GM19438 (cell line): ENCODE measurements around the gene TECTB.

Experiments used
- ATAC-seq: cut with Tn5 transposase; IDR thresholded peaks from one replicate; pipeline ENCODE4 v1.9.1; 2021; ENCODE audit warnings: low read depth; ENCODE audit not compliant: unreplicated experiment

TECTB gene

DNA sequence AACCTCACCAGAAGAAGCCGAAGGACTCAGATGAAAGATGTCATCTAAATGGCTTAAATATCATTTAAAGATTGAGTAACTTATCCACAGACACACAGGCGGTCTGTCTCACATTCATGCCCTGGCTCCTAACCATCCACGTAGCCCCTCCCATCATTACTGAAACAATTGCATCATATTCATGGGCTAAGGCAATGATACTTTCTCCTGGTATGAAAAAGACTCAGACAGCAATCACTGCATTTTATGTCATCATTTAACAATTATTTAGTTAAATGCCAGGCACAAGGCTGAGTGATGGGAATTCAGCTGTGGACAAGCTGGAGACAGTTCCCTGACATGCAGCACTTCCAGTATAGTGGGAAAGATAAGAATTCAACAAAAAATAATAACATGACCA lies 11.2 kb upstream of the TECTB start:
- ATAC-seq, result no peak

DNA sequence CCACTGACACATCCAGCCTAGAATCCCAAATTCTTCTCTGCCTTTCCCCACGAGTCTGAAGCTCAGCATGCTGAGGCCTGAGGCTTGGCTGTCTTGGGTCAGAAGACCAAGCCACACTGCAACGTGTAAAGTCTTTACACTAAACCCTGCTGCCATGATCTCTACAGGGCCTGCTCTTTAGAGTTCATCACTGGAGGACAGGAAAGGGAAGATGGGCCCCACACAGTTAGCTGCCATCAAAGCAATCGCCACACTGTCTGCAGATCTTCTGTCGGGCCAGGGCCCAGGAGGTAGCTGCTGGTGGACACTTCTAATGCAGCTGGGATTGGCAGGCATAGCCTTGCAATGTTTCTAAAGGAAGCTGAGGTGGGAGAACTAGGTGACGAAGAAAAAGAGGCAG lies 8.4 kb upstream of the TECTB start:
- ATAC-seq, result no peak

DNA sequence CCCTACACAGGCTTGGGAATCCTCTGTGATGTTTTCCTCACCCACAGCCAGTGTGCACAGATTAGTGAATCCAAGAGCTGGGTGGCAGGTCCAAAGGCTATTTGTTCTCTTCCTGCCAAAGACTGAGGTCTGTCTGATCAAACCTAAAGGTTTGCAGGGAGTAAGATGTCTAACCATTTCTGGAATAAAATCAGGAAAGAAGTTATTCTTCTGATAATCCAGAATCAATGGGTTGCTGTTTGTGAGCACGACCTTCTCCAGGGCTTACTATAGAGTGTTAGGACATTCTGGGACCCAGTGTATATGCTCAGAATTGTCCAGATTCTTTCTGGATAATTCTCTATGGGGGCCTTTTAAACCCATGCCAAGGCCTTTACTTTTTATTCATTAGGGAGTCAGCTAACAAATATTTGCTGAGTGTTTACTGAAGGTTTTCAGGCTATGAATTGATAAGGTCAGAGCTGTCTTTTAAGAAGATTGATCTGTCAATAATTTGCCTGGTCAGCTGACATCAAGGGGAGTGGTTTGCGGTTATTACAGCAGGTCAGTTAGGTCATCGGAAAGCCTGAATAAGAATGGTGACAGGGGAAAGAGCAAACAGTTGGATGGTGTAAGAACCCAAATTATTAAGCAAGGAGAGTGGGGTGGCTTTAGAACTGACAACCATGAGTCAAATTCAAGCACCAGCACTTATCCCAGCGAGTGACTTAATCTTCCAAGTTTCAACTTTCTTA lies 7.5 kb upstream of the TECTB start:
- no peak for ATAC-seq

DNA sequence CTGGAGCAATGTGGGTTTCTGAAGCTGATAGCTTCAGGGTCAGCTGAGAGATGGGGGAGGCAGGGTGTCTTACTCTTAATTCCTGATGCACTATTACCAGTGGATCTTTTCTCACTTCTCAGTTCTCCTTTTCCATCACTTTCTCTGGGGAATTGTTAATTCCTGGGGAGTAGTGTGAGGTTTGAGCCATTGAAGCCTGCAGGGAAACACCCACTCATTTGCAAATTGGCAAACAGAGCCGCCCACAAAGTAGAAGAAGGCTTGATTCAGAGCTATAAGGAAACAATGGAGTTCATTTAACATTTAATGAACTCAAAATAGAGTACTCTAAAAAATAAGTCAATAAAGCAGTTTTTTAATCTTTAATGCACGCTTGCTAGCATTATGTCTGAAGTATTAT lies 4.3 kb upstream of the TECTB start:
- no peak for ATAC-seq

DNA sequence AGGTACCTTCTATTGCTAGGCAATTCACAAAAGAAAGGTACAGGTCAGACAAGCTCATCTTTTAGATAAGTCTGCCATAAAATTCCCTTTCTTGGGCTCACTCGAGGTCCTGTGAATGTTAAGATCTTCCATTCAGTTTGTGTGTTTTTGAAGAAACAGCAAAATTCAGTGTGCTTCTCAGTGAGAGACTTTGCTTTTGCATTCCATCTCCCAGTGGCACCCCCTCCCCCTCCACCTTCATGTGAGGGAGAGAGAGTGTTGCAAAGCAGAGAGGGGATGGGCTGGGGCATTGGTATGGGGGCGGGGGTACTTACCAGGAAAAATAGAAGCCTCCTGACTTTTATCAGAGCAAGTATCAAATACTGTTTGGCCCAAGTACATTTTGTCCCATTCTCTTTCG lies 3.8 kb upstream of the TECTB start:
- ATAC-seq, result no peak

DNA sequence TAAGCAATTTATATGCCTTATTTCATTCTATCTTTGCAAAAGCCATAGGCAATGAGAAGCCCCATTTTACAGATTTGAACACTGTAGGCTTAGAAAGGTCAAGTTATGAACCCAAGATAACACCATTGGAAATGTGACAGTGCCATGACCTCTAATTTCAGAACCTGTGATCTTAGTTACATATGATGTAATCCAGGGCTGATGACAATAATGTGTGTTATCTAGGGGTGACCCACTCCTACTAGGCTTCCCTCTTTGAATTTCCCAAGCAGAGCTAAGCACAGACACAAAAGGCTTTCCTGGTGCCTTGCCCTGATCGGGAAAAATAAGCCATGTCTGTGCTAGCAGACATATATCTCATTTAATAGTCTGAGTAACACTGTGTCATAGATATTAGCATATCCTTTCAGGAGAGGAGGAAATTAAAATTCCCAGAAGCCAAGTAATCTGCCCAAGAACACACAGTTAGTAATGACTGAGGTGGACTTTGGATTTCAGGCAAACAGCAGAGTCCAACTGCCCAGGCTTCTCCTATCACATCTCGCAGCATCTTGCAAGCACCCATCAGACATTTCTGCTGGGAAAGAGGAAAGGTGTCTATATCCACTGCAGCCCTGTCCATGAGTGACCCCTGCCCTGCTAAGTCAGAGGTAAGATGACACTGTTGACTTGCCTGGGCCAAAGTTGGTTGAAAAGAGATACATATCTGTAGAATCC lies 2.8 kb upstream of the TECTB start:
- no peak for ATAC-seq

DNA sequence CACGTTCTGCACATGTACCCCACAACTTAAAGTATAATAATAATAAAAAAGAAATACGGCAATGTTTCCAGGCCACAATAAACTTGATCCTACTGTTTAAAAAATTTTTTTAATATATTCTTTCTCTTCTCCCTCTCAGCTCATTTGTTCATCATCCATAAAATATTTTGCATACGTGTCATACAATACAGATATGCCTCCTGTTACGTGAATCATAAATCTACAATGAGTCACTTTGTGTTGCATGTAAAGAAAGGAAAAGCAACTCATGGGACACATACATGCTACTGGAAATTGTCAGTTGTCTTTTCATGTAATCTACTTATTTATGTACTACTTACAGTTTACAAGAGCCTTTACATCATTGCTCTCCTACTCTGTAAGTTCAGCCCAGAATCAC lies 1.1 kb upstream of the TECTB start:
- no peak for ATAC-seq

DNA sequence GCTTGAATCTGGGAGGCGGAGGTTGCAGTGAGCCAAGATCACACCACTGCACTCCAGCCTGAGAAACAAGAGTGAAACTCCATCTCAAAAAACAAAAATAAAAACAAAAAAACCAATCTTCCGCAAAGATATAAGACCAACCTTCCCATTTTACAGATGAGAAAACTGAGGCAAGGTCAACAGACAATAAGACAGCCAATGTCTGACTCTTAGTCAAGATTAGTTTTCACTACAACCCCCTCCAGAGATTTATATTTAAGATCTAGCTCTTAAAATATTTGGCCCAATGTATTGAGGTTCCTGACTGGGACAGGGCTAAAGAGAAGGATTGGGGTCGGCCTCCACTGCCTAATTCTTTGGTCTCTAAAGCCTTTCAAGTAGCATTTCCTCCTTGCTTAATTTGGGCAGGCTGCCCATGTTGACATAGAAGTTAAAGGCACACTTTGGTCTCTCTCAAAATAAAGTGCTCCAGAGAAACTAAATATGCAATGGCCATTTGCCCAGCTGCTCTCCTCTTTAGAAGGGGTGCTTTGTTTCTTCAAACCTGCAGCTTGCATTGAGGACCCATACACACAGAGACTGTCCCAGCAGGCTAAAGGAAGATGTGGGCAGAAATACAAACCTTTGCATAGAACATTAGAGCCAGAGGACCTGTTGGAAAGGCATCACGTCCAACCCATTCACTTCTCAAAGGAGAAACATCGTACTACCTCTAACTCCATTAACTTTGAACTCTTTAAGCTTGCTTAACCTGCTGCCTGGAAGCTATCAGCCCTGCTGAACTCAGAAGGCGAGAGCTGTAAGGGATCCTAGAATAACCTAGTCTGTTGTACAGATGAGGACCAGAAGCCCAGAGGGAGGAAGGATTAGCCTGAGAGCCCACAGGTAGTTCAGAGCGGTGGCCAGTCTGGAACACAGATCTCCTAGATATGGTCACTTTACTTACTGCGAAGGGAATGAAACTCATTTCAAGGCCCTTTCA lies 3.9 kb downstream of the TECTB start:
- ATAC-seq, result no peak

DNA sequence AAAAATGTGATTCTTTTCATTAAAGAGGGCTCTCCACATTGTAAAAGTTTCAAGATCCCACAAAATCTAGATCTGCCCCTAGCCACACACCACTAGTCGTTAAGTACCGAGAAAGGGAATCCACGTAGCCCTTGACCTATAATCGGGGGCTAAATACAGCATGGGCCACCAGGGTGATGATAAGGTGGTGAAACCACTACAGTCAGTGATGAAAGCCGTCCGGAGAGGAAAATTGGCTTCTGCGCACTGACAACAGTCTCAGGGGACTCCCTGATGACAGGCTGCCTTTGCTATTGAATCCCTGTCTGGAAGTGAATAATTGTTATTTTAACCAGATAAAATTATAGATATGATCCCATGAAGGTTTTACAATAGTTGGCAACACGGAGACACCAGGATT lies 4.6 kb downstream of the TECTB start:
- ATAC-seq, result no peak

DNA sequence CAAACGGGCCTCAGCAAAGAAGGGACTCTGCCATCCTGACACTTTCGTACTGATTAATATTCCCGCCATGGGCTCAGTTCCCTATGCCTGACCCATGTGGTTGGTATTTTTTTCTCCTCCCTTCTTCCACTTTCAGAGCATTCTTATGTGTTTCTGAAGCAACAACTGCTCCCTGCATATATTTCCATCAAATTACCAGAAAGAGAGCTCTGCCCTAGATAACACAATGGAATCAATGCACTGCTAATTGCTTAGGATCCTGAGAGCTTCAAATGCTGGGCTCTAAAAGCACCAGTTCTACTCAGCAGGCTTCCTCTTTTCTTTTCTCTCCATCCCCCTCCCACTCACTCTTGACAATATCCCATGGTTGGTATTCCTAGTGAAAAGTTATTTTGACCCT lies 5.3 kb downstream of the TECTB start:
- ATAC-seq, result no peak

DNA sequence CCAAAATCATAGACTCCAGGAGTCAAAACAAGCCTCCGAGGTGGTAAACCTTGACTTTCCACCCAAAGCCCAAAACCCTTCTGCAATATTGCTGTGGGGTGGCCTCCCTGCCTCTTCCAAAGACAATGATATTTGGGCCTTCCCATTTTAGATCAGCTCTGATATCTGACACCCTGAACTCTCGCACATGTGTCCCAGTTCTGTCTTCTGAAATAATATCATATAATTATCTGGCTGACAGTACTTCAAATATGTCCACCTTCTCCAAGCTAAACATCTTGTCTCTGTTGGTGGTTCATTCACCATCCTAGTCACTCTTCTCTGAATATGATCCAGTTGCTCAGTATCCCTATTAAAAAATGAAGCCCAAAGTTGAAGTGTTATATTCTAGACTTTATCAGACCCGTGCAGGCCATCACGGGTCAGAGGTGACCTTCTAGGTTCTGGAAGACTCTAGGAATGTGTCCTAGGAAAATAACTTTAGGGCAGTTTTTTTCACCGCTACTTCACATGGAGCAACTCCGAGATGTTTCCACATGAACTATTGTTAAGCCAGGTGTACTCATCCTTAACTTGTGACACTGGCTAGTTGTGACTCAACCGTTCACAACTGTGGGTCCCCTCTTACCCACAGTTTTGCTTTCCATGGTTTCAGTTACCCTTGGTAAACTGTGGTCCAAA lies 6.3 kb downstream of the TECTB start:
- ATAC-seq, result no peak

DNA sequence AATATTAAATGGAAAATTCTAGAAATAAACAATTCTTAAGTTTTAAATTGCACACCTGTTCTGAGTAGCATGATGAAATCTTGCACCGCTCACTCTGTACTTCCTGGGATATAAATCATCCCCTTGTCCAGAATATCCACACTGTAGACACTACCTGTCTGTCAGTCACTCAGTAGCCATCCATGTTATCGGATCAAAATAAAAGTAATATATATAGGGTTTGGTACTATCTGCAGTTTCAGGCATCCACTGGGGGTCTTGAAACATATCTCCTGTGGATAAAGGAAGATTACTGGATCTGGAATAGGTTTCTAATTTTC lies 6.8 kb downstream of the TECTB start:
- ATAC-seq, result no peak

DNA sequence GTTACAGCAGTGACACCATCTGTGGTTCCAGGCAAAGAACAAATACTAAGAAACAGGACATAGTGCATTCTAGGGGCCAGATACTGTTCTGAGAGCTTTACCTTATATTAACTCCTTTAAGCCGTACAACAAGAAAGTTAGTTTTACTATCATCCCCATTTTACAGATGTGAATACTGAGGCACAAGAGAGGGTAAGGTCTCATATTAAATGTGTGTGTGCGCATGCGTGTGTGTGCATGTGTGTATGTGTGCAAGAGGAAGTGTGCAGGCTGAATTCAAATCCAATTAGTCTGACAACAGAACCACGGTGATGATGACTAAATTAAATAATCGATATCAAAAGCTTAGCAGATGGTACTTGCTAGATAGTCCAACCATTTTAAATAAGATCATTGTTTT lies 11.0 kb downstream of the TECTB start:
- no peak for ATAC-seq

DNA sequence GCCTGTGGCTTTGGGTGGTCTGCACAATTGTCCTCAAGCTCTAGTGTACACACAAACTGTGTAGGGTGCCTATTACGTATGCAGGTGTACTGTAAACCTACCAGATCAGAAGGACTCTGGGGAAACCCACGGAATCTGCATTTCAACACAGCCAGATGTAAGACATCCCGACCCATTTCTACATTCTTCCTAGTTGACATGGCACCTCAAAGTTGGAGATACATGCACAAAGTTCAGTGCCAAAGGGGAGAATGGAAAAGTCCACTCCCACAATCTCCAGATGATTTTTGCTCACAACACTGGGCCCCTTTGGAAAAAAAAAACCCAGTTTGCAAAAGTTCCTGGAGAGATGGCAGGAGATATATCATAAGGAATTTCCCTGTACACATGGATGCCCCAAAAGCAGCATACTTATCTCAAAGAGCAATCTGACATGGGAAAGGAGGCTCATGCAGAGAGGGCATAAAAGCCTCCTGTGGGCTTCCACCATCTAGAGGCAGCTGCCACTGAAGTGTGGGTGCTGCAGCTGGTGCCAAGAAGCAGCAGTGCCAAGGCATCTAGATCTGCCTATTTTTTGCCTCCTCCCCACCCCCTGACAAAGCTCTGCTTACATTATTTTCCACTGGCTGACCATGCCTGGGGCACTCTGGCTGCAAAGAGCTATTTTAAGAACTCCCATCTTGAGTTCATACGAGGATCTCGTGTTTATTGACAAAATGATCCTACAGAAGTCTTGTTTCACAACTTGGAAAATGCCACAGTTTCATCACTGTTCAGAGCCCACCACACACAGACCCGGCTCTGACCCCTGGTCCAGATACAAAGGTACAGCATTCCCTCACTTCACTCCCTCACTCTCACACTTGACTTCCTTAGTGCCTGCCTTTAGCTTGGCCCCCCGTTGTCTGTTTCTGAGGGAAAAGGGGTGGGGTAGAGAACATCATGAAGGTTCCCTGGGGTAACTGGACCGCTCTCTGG lies 12.9 kb downstream of the TECTB start:
- no peak for ATAC-seq

DNA sequence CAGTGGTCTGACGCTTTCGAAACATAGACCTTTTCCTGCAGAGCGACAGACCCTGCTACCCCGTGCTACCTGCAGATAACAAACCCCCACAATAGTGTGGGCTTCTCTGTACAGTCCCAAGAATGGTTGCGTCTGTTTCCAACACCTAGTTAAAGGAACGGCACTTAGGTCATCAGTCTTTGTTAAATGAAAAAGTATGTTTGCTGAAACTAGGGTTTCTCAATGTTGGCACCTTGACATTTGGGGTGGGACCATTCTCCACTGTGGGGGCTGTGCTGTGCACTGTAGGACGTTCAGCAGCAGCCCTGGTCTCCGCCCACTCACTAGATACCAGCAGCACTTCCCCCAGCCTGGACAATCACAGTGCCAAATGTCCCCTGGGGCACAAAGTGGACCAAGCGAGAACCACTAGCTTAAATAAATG lies 13.7 kb downstream of the TECTB start:
- no peak for ATAC-seq

DNA sequence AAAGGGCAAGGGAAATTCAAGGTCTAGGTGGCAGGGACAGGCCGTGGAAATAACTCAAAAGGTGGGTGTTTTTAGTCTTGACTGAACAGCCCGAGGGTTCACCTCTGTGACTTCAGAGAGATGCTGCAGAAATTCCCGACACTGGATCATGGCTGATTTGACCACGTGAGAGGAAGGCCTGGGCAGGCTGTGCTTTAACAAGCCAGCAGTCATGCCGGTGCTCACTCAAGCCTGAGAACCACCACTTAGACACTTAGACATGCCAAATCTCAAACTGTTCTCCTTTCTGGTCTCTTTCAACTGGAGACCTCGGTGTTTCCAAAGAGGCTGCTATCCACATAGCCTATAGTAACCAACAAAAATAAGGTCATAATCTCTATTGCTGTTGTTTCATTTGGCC lies 15.4 kb downstream of the TECTB start:
- ATAC-seq, result no peak

DNA sequence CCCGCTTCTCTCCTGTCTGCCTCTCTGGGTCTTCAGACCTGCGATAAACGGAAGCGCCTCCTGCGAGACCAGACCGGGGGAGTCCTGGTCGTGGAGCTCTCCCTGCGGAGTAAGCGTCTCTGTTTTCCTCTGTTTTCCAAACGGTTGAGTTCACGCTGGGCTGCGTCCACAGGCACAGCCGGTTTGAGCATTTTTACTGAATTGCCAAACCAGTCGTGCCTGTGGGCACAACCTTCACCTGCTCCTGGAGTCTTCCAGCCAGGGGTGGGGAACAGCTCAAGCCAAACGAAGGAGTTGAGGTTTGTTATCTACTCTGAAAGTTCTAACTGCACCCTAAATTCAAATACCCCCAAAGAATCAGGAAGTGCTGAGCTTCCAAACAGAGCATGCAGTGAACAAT lies 16.3 kb downstream of the TECTB start:
- ATAC-seq, result no peak

DNA sequence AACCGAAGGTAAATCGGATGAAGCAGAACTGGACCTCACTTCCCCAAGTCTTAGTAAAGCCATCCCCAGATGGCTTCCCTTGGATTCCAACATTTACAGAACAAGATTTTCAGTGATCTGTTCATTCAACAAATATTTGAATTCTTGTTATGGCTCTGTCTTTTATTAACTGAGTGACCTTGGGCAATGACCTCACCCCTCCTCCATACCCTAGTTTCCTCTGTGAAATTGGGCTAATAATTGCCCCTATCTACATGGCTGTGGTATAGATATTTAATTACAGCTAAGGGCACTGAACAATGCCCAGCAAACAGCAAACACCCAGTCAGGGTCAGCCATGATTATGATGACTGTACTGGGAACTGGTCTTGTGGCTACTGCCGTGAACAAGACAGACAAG lies 19.1 kb downstream of the TECTB start:
- no peak for ATAC-seq

DNA sequence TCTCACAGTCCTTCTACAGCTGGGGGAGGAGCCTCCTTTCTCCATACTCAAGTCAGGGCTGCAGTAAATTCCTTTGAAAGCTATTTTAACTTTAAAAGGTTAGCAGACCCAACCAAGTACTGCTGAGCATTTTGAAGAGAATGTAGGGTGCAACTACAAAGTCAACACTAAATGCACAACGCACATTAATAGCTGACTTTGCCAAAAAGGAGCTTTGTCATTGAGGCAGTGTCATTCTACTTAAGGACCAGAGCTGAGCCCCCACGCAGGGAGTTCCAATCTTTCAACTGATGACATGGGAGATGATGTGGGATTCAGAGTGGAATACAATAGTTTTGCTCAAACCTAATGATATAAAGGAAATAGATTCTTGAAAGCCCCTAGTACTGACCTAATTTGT lies 20.3 kb downstream of the TECTB start:
- no peak for ATAC-seq
